RPMI8226 (cell line): Measurements from ENCODE around the gene ZNF362.
A peak's percentile ranks its signal among the peaks of the same experiment; 100 is the strongest.
"Not testable (repeated sequence)": the region's sequence is repeated elsewhere in the genome, so short reads cannot be mapped to it uniquely, and the experiment has no call there.

Experiments
- DNase-seq: peaks from one replicate; pipeline ENCODE4 v3.0.0-alpha.2; 2015

ZNF362 gene

DNA sequence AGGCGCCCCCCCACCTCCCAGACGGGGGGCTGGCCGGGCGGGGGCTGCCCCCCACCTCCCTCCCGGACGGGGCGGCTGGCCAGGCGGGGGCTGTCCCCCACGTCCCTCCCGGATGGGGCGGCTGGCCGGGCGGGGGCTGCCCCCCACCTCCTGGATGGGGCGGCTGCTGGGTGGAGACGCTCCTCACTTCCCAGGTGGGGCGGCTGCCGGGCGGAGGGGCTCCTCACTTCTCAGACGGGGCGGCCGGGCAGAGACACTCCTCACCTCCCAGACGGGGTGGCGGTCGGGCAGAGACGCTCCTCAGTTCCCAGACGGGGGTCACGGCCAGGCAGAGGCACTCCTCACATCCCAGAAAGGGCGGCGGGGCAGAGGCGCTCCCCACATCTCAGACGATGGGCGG, 53.1 kb downstream of the ZNF362 start:
- DNase-seq = not testable (repeated sequence)

DNA sequence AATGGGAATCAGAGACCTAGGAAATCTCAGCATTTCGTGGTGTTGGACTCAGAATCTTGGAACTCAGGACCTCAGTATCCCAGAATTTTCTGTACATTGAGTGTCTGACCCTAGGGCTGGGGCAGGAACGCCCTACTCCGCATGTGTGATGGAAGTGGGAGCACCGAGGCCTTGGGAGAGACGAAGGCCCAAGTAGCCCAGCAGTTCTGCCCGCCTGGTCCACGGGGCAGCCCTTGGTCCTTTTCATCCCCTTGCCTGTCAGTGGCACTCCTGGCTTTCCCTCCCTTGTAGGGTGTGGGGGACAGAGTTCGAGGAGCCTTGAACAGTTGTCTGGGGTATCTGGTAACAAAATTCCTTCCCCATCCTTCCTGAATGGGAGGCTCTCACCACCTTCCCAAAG, 54.4 kb downstream of the ZNF362 start:
- DNase-seq = no peak

DNA sequence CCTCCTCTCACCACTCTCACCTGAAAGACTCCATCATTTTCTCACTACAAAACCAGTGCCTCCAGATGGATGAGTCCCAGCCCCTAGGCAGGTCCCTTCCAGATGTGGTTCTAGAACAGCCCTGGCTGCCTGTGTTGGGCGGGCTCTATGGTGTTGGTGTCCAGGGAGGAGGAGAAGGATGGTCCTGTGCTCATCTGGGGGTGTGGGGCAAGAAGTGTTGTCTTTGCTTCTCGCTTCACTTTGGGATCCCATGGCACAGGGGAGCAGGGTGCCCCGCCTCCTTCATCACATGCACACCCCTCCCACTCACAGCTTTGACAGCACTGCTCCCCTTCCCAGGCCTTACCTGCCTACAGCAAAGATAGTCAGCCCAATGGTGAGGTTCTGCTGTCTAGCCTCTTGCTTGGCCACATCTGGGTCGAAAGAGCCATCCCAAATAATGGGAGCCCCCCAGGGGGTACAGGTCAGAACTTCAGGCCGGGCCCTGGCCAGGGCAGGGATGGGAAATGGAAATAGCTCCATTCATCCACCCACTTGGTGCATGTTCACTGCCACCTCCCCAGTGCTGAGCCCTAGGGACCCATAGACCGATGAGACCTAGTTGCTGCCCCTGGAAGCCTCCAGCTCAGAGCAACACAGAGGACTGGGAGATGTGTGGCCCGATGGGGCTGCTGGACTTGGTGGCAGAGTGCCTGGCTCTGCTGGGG, 55.6 kb downstream of the ZNF362 start:
- no peak for DNase-seq

DNA sequence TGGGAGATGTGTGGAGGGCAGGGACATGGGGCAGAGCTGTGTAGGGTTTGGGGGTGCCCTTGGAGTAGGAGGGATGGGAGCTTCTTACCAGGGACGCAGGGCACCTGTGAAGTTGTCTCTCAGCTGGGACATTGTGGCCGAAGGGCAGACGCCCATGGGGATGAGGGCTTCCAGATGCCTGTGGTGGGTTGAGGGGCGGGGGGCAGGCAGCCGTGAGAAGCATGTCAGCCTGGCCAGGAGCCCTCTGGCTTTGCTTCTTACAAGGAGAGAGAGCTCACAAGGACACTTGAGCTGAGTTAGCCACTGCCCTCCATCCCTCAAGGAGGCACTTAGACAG, 56.1 kb downstream of the ZNF362 start:
- no peak for DNase-seq

DNA sequence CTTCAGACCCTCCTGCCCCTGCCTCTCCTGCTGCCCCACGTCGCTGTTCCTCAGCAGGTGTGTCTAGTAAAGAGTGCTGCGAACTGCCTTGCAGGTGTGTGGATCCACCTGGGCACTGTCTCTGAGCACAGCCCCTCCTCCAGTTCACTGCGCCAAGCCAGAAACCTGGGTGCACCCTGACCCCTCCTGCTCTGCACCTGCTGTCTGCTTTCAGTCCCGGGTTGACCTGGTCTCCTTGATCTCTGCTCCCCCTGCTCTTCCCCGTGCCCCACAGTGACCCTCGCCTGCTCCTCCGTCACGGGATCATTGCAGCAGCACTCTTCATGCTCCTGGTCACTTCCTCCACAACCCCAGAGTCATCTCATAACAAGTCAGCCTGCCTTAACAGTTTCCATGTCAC, 58.1 kb downstream of the ZNF362 start:
- DNase-seq = peak; percentile 82

DNA sequence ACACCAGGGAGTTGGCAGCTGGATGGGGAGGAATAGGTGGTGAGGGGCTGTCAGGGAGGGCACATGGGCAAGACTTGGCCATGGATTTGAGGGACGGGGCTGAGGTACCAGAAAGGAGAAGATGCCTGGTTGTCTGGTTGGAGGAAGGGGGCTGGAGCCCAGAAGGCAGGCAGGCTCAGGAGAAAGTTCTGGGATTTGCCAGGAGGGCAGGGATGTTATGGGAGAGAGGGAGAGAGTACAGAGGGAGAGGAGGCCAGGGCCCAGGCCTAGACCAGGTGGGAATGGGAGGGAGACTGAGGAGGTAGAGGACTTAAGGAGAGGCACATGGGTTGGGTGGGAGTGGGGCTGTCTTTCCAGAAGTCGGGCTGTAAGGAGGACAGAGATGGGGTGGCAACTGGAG, 60.3 kb downstream of the ZNF362 start:
- DNase-seq = no peak

DNA sequence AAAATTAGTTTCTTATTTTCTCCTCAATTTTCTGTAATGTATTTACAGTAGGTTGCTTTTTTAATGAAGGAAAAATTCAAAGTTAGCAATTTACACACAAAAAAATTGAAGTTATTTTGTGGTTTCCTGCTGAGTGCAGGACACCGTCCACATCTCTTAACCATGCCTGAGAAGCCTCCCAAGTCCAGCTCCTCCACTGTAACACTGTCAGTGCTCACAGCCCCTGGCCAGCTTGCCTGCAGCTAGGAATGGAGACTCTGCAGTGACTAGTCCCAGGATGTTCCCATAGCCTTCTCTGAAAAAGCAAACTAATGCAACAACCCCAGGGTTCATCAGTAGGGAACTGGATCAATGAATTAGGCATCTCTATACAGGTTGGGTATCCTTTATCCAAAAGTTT, 61.1 kb downstream of the ZNF362 start:
- DNase-seq = no peak

DNA sequence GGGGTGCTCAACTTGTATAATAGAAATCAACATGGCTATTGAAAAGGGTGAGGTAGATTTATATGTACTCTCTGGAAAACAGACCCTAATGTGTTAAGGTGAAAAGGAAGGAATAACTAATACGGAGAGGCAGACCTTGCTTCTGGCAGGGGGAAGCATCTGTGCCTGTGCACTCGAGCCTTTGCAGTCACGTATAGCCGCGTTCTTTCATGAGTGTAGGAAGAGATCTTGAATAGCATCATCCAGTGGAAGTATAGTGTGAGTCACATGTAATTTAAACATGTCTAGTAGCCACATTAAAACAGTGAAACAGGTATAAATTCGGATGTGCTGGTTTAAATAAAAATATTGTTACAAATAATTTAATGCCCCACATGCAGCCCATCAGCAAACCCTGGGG, 61.7 kb downstream of the ZNF362 start:
- DNase-seq = no peak

DNA sequence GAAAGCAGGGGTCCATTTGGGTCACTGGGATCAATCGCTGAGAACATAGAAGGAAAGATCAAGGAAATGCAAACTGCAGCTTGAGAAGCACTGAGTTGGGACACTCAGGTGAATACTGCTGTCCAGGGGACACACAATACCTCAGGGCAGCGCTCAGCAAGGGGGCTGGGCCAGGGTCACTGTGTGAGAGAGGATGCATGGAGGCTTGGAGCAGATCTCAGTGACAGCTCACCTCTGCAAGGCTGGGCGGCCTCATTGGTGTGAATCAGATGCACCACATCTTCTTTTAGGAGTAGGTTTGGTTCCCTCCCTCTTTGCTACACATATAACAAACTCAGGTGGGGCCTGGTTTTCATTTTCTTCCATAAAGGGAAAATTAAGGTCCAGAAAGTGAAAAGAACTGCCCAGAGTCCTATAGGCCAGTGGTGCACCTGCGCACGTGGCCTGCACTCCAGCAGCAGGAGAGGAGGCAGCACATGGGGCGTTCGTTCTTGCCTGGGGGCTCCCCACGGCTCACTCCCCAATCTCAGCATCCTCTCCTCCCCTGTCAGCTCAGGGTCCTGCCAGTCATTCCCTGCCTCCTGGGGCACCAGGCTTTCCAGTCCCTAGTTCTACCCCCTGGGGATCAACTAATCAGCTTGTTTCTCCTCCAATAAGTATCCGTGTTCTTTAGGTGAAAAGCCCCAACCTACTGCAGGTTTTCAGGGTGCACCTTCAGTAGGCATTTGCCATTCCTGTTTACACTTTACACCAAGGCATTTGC, 63.1 kb downstream of the ZNF362 start:
- DNase-seq = no peak

DNA sequence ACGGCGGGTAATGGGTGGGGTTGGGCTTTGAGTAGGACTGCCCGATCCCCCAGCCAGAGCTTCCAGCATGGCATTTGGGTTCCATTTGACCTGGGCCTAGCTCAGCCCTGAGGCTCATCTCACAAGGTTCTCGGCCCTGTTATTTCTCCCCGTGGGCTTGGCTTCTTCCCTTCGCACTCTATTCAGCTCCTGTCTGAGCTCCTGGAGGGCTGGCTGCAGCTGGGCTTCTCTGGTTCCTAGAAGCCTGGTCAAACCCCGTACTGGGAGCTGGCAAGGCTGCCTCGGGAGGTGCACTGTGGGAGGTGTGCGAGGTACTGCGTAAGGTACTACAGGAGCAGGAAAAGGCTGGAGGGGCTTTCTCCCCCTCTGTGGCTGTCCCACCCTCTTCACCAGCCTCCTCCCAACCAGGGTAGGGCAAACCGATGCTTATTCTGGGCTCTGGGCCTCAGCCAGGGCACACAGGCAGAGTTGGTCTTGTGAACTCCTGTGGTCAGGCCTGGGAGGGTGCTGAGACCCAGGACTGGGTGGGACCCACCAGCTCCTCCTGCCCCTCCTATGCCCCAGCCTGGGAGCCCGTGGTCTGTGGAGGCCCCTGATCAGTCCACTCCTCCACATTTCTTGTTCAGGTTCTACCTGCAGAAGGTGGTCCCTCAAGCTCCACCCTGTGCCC, 63.8 kb downstream of the ZNF362 start:
- no peak for DNase-seq

DNA sequence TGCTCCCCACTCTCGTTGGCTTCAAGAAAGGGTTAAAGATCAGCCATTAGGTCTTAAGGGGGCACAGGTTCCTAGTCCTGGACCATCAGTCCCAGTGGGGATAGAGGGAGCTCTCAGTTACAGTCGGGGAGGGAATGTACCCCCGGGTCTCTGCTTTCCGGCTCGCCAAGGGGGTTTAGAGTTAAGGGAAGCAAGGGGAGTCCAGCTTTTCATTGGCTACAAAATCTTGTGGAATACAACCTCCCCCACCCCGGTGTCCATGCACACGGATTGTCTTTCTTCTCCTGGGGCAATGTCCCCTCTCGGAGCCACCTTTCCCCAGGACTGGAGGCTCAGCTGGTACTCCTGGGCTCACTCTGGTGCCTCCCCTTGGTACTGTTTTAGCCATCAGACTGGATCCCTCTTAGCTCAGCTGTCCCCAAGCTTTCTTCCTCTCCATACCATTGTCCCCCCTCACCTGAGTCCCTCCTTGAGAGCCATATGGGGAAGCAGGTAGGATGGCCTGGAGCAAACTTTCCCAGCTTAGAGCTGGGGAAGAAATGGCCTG, 64.4 kb downstream of the ZNF362 start, which contains the start of gene A3GALT2:
Gene A3GALT2 (minus strand): TSS at position 480 of the 547 bp plus-strand sequence. CDS start 0 bp downstream, at position 480.
- DNase-seq = no peak

DNA sequence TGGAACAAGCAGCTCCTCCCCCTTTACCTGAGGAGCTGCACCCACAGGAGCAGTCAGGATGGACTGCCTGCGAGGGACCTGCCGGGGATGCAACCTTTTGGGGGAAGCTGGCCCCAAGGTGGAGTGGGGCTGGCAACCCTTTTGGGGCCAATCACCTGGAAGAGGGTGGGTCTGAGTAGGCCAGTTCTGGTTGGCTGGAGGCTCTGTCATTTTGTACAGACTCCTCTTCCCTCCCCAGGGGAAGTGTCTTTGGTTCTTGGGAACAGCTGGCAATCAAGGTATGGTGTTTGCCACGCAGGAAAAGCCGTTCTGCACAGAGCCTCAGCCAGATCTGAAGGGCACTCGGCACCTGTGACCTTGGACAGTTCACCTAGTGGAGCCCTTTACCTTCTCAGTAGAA, 64.9 kb downstream of the ZNF362 start:
- no peak for DNase-seq

DNA sequence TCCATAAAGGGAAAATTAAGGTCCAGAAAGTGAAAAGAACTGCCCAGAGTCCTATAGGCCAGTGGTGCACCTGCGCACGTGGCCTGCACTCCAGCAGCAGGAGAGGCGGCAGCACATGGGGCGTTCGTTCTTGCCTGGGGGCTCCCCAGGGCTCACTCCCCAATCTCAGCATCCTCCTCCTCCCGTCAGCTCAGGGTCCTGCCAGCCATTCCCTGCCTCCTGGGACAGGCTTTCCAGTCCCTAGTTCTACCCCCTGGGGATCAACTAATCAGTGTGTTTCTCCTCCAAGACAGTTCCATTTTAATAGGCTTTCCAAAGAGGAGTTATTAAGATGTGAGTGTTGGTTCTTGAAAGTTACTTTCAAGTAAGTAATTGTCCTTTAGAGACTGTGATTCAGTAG, 65.8 kb downstream of the ZNF362 start:
- no peak for DNase-seq

DNA sequence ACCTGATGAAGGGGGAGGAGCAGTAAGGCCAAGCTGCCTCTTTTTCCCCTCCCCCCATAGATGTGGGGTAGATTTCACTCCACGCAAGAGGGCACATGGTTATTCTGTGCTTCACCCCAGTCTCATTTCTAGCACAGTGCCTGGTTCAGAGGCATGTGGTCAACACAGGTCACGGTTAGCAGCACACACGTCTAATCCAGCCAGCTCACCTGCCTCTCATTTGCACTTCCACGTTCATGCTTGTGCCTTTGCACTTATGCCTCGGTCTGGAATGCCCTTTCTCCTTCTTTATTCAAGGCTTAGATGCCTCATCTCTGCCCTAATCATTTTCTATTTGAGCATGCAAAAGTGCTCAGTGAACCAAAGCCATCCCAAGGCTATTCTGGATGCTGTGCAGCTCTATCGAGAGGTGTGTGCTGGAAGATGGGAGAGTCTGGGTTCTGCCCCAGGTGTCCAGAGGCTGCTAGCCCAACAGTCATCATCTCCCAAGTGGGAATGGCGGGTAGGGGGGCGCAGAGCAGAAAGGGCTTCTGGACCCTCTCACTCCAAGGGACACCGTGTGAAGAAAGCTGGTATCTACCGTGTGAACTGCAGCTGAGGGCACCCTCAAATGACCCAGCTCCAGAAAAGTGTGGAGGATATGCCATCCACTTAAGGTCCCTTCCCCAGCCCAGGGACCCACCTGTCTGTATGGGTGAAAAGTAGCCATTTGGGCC, 66.7 kb downstream of the ZNF362 start:
- DNase-seq = no peak

DNA sequence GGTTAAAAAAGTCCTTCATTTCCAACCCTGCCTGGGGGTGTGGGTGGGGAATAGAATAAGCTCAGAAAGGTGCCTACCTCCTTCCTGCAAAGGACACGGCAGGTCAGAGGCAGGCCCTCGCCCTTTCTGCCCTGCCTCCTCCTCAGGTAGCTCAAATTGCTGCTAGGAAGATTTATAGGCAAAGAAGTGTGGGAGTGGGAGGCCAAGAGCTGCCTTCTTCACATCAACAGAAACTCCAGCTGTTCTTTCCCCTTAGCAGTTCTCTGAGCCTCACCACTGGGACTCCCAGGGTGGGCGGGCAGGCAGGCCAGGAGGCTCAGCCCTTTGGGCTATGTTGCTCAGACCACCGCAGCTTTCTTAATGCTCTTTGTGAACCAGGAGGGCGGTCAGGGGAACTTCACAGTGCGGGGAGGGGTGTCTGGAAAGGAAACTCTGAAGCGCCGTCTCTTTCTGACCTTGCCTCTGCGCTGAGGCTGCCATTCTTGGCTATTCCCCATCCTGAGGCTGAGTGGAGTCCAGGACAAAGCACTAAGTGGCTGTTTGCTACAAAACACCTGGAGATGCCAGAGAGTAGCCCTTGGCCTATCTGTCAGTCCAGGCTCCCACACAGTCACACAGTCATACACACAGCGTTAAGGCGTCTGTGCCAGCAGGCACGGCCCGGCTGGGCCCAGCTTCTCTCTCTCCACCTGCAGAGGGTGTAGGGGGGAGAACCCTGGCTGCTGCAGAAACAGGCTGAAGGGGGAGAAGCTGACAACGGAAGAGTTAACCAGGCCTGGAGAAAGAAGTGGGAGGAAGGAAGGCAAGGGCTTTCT, 67.6 kb downstream of the ZNF362 start:
- DNase-seq = no peak

DNA sequence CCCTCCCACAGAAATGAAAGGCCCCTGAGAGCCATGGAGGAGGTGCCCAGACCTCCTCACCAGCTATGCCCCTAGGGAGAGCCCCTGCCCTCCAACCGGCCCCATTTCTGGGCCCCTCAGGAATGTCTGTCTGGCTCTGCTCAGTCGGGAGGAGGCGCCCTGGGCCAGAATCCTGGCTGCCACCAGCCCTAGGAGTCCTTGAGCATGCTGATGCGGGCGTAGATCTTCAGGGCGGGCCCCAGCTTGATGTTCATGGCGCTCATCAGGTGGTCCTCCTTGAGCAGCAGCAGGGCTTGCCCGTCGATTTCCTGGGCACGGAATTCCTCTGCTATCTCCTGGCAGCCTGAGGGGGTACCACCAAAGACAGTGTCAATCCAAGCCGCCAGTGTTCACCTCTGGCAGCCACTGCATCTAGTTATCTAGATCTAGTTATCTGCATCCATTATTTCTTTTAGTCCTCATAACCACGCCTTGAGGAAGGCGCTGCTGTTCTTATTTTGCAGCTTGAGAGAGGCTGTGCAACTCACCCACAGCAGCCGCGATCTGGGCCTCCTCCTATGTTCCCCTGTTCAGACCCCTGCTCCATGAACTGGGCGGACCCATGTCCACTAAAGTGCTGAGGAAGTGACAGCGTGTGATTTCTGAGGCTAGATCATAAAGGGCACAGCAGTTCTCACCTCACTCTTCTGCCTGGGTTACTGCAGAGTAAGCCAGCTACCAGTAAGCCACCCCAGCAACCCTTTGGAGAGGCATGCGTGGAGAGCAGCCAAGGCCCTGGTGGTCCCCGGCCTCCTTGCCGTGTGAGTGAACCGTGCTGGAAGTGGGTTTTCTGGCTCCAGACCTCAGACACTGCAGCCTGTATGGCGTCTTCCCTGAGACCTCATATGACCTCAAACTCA, 68.6 kb downstream of the ZNF362 start:
- DNase-seq = no peak

DNA sequence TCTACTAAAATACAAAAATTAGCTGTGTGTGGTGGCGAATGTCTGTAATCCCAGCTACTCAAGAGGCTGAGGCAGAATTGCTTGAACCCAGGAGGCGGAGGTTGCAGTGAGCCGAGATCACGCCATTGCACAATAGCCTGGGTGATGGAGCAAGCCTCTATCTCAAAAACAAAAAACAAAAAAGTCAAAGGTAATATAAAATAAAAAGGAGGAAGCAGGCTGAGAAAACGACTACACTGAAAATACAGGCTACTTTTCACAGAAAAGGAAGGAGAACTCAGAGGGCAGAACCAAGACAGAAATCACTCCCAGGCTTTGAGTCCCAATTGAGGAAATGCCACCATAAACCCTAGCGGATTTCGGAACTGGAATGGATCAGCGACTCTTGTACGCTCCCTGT, 70.5 kb downstream of the ZNF362 start:
- no peak for DNase-seq

DNA sequence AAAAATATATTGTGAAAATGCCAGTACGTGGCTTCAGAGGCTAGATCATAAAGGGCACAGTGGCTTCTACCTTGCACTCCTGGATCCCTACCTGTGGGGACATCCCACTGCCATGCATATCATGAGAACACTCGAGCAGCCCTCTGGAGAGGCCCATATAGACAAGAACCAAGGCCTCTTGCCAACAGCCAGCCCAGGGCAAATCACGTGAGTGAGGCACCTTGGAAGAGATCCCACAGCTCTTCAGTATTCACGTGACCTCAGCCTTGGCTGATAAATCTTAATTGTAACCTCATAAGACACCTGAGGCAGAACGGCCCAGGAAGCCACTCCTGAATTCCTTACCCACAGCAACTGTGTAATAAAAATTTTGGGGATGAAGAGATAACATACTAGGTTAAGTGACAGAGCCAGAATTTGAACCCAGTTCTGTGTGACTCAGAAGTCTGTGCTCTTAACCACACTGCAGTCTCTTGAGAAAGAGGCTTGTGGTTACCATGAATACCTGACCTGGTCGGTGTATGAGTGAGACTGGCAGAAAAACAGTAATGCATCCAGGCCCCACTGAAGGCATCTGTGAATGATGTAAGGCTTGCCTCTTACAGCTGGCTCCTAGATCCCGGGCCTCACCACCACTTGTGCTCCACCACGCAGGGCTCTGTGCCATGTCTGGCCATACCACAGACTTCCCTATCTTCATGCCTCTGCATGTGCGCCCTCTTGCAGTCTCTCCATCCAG, 71.5 kb downstream of the ZNF362 start:
- no peak for DNase-seq

DNA sequence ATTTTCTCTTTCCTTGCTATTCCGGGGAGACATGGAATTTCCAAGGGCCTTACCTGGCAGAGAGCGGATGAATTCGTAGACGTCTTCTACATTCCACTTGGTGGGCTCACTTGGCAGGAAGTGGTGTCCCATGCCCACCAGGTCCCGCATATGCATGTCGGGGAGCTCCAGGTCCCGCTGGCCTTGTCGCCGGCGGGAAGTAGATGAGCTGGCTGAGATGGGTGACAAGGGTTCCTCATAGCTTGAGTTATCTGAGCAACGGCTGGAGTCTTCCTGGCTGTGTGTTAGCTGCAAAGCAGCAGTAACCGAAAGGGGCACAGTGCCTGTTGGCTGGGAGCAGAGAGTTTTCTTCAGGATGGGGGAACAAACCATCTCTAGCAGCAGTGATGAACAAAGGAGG, 72.5 kb downstream of the ZNF362 start:
- no peak for DNase-seq

DNA sequence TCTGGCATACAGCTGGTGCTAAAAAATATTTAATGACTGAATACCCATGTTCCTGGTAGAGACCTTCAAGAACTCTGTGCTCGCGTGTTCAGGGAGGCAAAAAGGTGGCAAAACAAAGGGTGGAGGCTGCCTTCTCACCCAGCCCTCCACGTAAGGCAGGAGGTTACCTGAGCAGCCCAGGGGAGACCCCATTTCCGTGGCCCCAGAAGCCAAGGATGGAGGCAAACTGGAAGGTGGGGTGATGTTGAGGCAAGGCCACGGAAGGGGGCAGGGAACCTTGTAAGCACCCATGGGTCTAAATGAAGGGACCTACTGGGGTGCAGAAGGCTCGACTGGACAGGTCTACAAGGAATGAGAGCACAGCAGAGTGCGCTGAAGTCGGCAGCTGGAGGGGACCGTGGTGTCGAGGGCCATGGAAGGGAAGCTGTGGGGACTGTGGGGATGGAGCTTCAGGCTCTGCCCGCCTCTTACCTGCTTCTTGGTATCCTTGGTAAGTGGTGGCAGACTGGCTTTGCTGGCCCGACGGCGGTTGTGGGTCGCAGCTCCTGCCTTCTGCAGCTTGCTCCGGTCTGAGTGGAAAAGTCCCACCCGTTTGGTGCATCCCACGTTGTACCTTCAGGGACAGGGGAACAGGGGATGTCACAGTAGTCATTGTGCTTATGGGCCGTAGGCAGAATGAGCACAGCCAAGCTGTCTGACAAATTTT, 73.5 kb downstream of the ZNF362 start:
- no peak for DNase-seq
